Trophoblast cell (in vitro differentiated cells and primary cell): Measurements from ENCODE around the gene NPBWR2.
"Not testable (repeated sequence)": the region's sequence is repeated elsewhere in the genome, so short reads cannot be mapped to it uniquely, and the experiment has no call there.

Experiments used
- DNase-seq, 2 donors: peaks; one replicate each; pipeline ENCODE4 v3.0.0-alpha.2; 2016
- H2AFZ ChIP-seq: 2 replicates; pipeline ENCODE4 v1.6.1; 2013; ENCODE audit warnings: low read length, moderate library complexity, mild to moderate bottlenecking; ENCODE audit not compliant: insufficient read depth, poor library complexity
- H2AK5ac ChIP-seq: 2 replicates; pipeline ENCODE4 v1.6.1; 2013; ENCODE audit warnings: mild to moderate bottlenecking, low read length
- H2BK120ac ChIP-seq: 2 replicates; pipeline ENCODE4 v1.6.1; 2013; ENCODE audit warnings: low read length, mild to moderate bottlenecking, moderate library complexity; ENCODE audit not compliant: insufficient read depth, poor library complexity
- H2BK12ac ChIP-seq: 2 replicates; pipeline ENCODE4 v1.6.1; 2013; ENCODE audit warnings: mild to moderate bottlenecking, low read length, moderate library complexity
- H2BK5ac ChIP-seq: 2 replicates; pipeline ENCODE4 v1.6.1; 2013; ENCODE audit warnings: low read length, low read depth, moderate library complexity, mild to moderate bottlenecking; ENCODE audit not compliant: poor library complexity
- H3K14ac ChIP-seq: 2 replicates; pipeline ENCODE4 v1.6.1; 2013; ENCODE audit warnings: mild to moderate bottlenecking, low read length
- H3K18ac ChIP-seq: 2 replicates; pipeline ENCODE4 v1.6.1; 2013; ENCODE audit warnings: mild to moderate bottlenecking, low read length
- H3K23ac ChIP-seq: 2 replicates; pipeline ENCODE4 v1.6.1; 2013; ENCODE audit warnings: low read length
- H3K27ac ChIP-seq: 2 replicates; pipeline ENCODE4 v1.5.1; 2013; ENCODE audit warnings: low read depth, mild to moderate bottlenecking, inconsistent platforms, low read length, moderate library complexity
- H3K27me3 ChIP-seq: 2 replicates; pipeline ENCODE4 v1.6.1; 2013; ENCODE audit warnings: inconsistent platforms, mild to moderate bottlenecking, low read length, moderate library complexity; ENCODE audit not compliant: insufficient read depth
- H3K36me3 ChIP-seq, 2 experiments: 1 replicate in 1 of 2; 2 replicates in 1 of 2; pipeline ENCODE4 v1.6.1; 2013; ENCODE audit warnings: low read length in 2 of 2, mild to moderate bottlenecking in 2 of 2, moderate library complexity in 1 of 2; ENCODE audit not compliant: insufficient read depth in 2 of 2, control insufficient read depth in 1 of 2
- H3K4ac ChIP-seq: 2 replicates; pipeline ENCODE4 v1.6.1; 2013; ENCODE audit warnings: low read depth, mild to moderate bottlenecking, low read length, moderate library complexity
- H3K4me1 ChIP-seq, 2 experiments: 1 replicate in 1 of 2; 2 replicates in 1 of 2; pipeline ENCODE4 v1.6.1; 2013; ENCODE audit warnings: low read length in 2 of 2, mild to moderate bottlenecking in 2 of 2, moderate library complexity in 1 of 2; ENCODE audit not compliant: insufficient read depth in 2 of 2, control insufficient read depth in 1 of 2
- H3K4me2 ChIP-seq: 2 replicates; pipeline ENCODE4 v1.6.1; 2013; ENCODE audit warnings: inconsistent platforms, mild to moderate bottlenecking, low read length, moderate library complexity
- H3K4me3 ChIP-seq: 2 replicates; pipeline ENCODE4 v1.5.1; 2013; ENCODE audit warnings: mild to moderate bottlenecking, low read depth, low read length, inconsistent platforms
- H3K79me1 ChIP-seq: one replicate; pipeline ENCODE4 v1.6.1; 2013; ENCODE audit warnings: low read length
- H3K79me2 ChIP-seq: 2 replicates; pipeline ENCODE4 v1.6.1; 2013; ENCODE audit warnings: low read length, mild to moderate bottlenecking; ENCODE audit not compliant: control insufficient read depth, insufficient read depth, poor library complexity
- H3K9ac ChIP-seq: 2 replicates; pipeline ENCODE4 v1.6.1; 2013; ENCODE audit warnings: mild to moderate bottlenecking, low read length
- H3K9me3 ChIP-seq: 2 replicates; pipeline ENCODE4 v1.6.1; 2013; ENCODE audit warnings: low read depth, mild to moderate bottlenecking, control low read depth, inconsistent platforms, low read length; ENCODE audit not compliant: insufficient read depth
- H4K12ac ChIP-seq: 2 replicates; pipeline ENCODE4 v1.6.1; 2013; ENCODE audit warnings: low read depth, mild to moderate bottlenecking, low read length, moderate library complexity
- H4K8ac ChIP-seq: 2 replicates; pipeline ENCODE4 v1.6.1; 2013; ENCODE audit warnings: low read depth, mild to moderate bottlenecking, low read length, moderate library complexity
- H4K91ac ChIP-seq: one replicate; pipeline ENCODE4 v1.6.1; 2013; ENCODE audit warnings: low read depth, mild to moderate bottlenecking, low read length, moderate library complexity
- WGBS: extraction: QIAGEN DNeasy Blood & Tissue Kit; methylation state at CpG from one replicate; pipeline ENCODE4 v1.1.7; 2013; ENCODE audit warnings: missing lambda C conversion rate; ENCODE audit not compliant: insufficient read length, insufficient coverage; ENCODE audit errors: extremely low coverage; 5-methylcytosine and 5-hydroxymethylcytosine counted together

Gene NPBWR2

GRCh38 chr20:64088586-64088985 is 18.8 kb downstream of the NPBWR2 start:
- DNase-seq, H3K79me1 ChIP-seq, H3K18ac ChIP-seq, H2BK5ac ChIP-seq, H3K4me2 ChIP-seq, H3K4me1 ChIP-seq, H3K9me3 ChIP-seq, H4K91ac ChIP-seq, H3K14ac ChIP-seq, H4K12ac ChIP-seq, H3K4me3 ChIP-seq, H2BK12ac ChIP-seq, H3K4ac ChIP-seq, H4K8ac ChIP-seq, H3K79me2 ChIP-seq, H2AK5ac ChIP-seq, H3K9ac ChIP-seq, H3K36me3 ChIP-seq, H3K27ac ChIP-seq, H3K23ac ChIP-seq, H2BK120ac ChIP-seq, H2AFZ ChIP-seq: not testable (repeated sequence)
- peaks cover 21% of the 10 kb centered on the region for H3K27me3 ChIP-seq

GRCh38 chr20:64087226-64087825 is 20.0 kb downstream of the NPBWR2 start:
- not testable (repeated sequence) for H2BK5ac ChIP-seq, H2AFZ ChIP-seq, H3K4me3 ChIP-seq, H4K91ac ChIP-seq, H3K14ac ChIP-seq, H2AK5ac ChIP-seq, H3K79me1 ChIP-seq, H3K23ac ChIP-seq, H3K4me2 ChIP-seq, H2BK120ac ChIP-seq, H3K18ac ChIP-seq, H3K9me3 ChIP-seq, H4K12ac ChIP-seq, H3K4ac ChIP-seq, H3K36me3 ChIP-seq, H3K9ac ChIP-seq, H3K79me2 ChIP-seq, H3K27ac ChIP-seq, H2BK12ac ChIP-seq, DNase-seq, H4K8ac ChIP-seq
- Histone ChIP-seq H3K4me1 (peaks cover 10 to 11% of the 10 kb centered on the region in 2 experiments), H3K27me3 (peaks cover 24% of the 10 kb centered on the region)
- no CpG with 5 or more reads among the region's 36 CpGs for WGBS

GRCh38 chr20:64086801-64087200 is 20.6 kb downstream of the NPBWR2 start:
- Histone ChIP-seq H3K4me3 (no peak overlapping the region), H3K27ac (no peak overlapping the region), H3K4ac (no peak overlapping the region), H4K91ac (no peak overlapping the region), H2BK12ac (no peak overlapping the region), H2BK120ac (no peak overlapping the region), H4K12ac (no peak overlapping the region), H3K14ac (no peak overlapping the region), H4K8ac (no peak overlapping the region), H3K9me3 (peaks cover 9% of the 10 kb centered on the region), H3K36me3 (no peaks in the 10 kb centered on the region), H3K18ac (no peak overlapping the region), H3K79me1 (no peaks in the 10 kb centered on the region), H3K4me1 (peaks cover 10 to 15% of the 10 kb centered on the region in 2 experiments), H3K27me3 (peaks cover 24% of the 10 kb centered on the region), H3K23ac (no peak overlapping the region), H2AFZ (no peak overlapping the region), H2AK5ac (no peak overlapping the region), H3K9ac (no peak overlapping the region), H2BK5ac (no peak overlapping the region), H3K79me2 (no peaks in the 10 kb centered on the region), H3K4me2 (no peak overlapping the region)
- DNase-seq = no peak
- no CpG with 5 or more reads among the region's 11 CpGs for WGBS

- no peak overlapping the region for H4K8ac ChIP-seq
- no CpG with 5 or more reads among the region's 23 CpGs for WGBS
- no peaks in the 10 kb centered on the region for H3K36me3 ChIP-seq
- H2BK120ac ChIP-seq = no peak overlapping the region
- peaks cover 3% of the 10 kb centered on the region for H3K79me1 ChIP-seq
- peaks cover 3% of the 10 kb centered on the region for H3K79me2 ChIP-seq
- H3K14ac ChIP-seq = no peak overlapping the region
- H3K4ac ChIP-seq = no peak overlapping the region
- H3K27ac ChIP-seq = no peak overlapping the region
- no peak overlapping the region for H3K23ac ChIP-seq
- H3K18ac ChIP-seq = no peak overlapping the region
- no peak overlapping the region for H4K12ac ChIP-seq
- H4K91ac ChIP-seq = no peak overlapping the region
- H2BK12ac ChIP-seq = no peak overlapping the region
- no peak overlapping the region for H3K4me2 ChIP-seq
- H3K9ac ChIP-seq = no peak overlapping the region
- no peak for DNase-seq
- H3K4me1 ChIP-seq = peaks cover 10 to 16% of the 10 kb centered on the region in 2 experiments
- no peak overlapping the region for H2AFZ ChIP-seq
- no peak overlapping the region for H2AK5ac ChIP-seq
- peaks cover 28% of the 10 kb centered on the region for H3K27me3 ChIP-seq
- no peak overlapping the region for H3K4me3 ChIP-seq
- no peak overlapping the region for H2BK5ac ChIP-seq
- peaks cover 9% of the 10 kb centered on the region for H3K9me3 ChIP-seq
Measured at GRCh38 chr20:64084685-64085152, 22.6 kb downstream of the NPBWR2 start.
